Brain pericyte (primary cell): ENCODE measurements around the gene NFATC1.

ENCODE experiments used
- DNase-seq: peaks from one replicate; pipeline ENCODE4 v3.0.0-alpha.2; 2012; ENCODE audit warnings: low read depth, low spot score

The NFATC1 gene

DNA sequence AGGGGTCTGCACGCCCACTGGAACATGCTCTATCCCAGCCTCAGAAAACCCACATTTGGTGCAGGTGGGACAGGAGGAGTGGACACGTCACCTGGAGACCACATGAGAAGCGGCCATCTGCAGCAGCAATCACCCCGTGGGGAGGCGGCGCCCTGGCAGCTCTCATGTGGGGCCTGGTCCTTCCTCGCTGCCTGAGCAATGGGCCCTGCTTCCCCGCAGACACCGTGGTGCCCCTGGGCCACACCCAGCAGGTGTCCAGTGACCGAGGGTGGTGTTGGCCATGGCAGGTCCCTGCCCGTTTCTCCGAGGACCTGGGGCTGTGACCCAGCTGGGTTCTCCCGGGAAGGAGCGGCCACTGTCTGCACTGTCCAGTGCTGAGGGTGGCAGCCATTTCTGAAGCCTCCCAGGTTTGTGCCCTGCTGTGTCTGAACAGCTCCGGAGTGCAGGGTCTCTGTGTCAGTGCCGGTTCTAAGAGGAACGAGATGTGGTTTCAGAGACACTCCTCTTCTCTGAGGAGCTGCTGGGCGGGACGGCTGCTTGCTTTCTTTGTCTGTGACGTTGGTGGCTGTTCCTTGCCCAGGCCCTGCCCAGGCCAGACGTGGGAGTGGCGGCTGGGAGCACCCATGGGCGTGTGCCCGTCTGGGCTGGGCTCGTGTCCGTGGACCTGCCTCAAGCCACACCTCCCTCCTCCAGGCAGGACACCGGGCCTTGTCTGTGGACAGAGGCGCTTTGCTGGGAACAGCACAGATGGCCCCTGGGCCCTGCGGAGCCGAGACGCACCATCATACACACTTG lies 44.8 kb downstream of the NFATC1 start:
- DNase-seq: no peak

GRCh38 chr18:79441420-79441819 lies 45.7 kb downstream of the NFATC1 start:
- no peak for DNase-seq

GRCh38 chr18:79442508-79443221 lies 46.9 kb downstream of the NFATC1 start:
- no peak for DNase-seq

DNA sequence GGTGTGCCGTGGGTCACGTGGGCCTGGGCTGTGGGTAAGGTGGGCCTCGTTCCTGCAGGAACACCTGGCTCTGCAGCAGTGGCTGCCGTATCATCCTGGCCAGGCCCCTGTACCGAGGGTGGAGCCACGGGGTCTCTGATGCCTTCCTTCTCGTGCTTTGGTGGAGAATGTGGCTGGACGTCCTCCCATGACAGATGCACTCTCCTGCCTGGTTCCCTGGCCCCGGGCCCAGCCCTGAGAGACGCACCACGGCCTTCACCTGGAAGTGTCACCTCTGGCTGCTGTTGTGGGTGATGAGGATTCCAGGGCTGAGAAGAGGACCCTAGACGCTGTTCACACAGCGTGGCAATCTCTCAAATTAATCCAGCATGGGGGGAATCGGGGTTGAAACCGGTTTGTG lies 49.5 kb downstream of the NFATC1 start:
- no peak for DNase-seq

GRCh38 chr18:79445696-79446561 lies 50.2 kb downstream of the NFATC1 start:
- no peak for DNase-seq

- DNase-seq: no peak
Measured at GRCh38 chr18:79446931-79447330, 51.2 kb downstream of the NFATC1 start.

GRCh38 chr18:79447703-79448367 lies 52.1 kb downstream of the NFATC1 start:
- DNase-seq: no peak

- no peak for DNase-seq
Measured at GRCh38 chr18:79448621-79449020, 52.9 kb downstream of the NFATC1 start.

GRCh38 chr18:79449551-79450288 lies 54.0 kb downstream of the NFATC1 start:
- DNase-seq: no peak

GRCh38 chr18:79450289-79451080 lies 54.8 kb downstream of the NFATC1 start:
- no peak for DNase-seq

GRCh38 chr18:79451237-79452125 lies 55.8 kb downstream of the NFATC1 start:
- no peak for DNase-seq

DNA sequence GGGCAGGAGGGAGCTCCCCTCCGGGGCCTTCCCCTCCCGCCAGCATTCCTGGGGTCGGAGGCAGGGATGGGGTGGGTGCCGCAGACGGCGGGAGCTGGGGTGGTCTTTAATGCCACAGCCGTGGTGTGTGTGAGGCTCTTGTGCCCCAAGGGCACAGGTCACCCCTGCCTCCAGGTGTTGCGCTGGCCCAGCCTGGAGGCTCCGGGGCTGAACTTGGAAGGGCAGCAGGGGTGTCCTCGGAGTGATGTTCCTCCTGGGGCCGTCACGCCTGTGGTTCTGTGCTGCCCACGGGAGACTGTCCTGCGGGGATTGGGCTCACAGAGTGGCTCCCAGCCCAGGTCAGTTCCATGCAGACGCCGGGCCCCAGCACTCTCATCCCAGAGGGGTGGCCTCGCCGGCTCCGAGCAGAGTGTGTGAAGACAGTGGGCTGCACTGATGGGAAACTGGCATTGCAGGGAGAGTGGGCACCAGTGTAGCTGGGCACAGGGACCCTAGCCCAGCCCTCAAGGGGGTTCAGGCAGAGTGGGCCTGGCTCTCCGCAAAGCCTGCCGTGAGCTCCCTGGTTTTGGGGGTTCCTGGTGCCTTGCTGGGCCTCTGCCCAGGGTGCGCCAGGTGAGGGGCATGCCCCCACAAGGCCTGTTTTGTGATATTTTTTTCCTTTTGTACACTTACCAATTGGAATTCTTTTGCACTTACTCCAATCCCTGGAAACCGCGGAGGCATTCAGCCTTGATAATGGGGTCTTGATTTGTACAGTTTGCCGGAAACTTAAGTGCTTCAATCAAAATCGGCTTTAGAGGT lies 56.7 kb downstream of the NFATC1 start:
- no peak for DNase-seq

DNA sequence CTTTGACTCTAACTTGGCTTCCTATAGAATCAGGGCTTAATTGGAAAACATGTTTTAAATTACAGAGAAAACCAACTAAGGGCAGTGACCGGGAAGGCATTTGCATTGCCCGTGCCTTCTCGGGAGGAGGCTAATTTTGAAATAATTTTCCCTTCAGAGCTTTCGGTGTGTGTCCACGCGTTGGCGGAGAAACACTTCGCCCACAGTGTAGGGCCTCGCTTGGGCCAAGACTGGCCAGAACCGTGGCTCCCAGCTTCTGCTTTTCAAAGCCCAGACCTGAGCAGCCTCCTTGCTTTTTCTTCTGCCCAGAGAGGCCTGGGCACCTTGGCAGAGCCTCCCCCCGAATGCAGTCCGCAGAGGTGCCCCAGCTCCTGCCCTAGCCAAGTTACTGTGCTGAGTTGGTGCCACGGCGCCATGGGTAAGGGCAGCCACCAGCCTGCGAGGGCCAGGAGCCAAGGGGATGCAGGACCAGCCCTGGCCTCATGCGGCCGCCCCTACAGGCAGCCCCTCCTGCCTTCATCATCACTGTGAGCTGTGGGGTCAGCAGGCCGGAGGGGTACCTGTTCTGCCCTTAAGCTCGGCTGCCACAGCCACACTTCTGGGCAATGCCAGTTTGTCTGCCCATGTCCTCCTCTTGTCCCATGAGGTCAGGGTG lies 57.4 kb downstream of the NFATC1 start:
- no peak for DNase-seq

DNA sequence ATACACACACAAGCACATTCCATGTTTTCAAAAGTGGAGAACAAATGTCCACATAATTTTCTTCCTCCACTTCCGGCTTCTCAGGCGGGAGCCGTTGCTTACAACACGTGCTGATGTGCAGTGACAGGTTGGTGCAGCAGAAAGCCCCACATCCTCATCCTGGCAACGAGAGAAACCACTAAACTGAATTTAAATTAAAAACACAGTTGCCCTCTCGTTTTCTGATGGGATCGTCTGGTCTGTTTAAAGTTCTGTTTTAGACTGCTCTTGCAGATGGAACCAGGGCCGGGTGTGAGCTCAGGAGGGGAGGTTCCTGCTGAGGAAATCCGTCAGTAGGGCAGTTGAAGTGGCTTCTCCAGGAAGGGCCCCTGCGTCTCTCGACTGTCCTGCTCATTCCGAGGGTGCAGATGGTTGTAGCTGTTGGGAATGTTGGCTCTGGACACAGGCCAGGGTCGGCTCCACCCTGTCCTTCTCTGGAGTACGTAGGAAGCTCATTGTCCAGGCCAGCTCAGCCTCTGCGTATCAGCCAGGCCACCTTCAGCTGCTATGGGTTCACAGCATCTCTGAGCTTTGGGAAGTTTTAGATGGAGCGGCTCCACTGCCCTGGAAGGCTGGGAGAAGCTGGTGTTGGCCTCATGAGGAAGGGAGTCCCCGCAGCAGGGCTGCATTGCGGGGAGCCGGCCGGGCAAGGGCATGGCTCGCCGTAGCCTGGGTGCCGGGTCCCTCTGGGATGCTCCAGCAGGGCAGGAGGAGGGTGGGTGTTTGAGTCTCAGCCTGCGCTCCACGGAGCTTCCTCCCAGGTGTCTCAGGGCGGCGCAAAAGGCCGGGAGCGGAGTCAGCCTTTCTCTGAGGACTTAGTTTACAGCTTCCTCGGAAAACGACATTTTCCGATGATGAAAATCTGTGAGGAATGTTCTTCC lies 58.3 kb downstream of the NFATC1 start:
- DNase-seq: no peak

DNA sequence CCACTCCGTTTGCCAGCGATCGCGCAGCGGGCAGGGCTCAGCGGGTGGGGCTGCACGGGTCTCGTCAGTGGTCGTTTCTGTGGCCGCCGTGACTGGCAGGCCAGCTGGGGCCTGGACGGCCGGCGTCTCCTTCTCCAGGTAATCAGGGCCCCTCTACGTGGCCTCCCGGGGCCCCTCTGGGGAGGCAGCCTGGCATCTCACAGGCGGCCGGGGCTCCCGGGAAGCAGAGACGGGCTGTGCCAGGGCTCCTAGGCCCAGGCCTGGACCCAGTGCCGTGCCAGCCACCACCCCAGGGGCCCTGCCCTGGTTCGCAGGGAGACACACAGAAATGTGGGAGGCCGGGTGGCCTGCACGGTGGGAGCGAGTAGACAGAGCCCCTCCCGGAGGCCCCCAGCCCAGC lies 59.5 kb downstream of the NFATC1 start:
- no peak for DNase-seq

DNA sequence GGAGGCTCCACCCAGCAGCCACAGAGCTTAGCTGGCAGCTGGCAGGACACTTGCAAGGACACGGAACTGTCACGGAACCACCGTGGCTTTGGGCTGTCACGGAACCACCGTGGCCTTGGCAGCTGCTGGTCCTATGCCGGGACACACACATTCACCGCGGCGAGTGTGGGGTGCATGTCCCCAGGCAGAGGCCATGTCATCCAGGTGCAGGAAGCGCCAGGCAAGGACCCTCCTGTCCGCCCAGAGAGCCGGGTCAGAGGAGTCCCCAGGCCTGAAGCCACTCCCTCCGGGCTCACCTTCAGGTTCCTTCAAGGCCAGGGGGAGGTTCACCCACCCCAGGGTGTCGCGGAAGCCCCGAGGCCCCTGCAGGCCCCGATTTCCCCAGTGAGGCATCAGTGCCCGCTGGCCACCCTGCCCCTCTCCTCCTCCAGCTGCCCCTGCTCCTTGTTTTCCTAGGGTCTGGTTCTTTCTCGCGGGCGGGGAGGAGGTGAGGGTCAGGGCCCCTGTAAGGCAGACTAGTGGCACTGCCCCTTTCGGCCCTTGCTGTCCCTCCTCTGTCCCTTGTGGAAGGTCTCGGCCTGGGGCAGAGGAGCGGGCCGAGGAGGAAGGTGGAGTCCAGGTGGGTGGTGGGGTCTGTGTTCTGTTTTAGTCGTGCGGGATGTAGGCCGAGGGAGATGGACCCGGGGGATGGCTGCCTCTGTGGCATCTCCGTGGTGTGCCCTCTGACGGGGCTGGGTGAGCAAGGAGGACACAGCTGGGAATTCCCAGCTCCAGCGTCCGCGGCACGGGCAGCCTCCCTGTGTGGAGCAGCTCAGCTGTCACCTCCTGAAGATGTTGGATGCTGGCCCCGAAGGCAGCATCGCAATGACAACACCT lies 60.6 kb downstream of the NFATC1 start:
- DNase-seq: no peak
